Stimulated activated CD4-positive, alpha-beta T cell treated with anti-CD3 and anti-CD28 coated beads, Interleukin-4, amount 100 ng/mL, for 48 hours (primary cell): ENCODE results near the gene KRTAP10-10.
"Not testable (repeated sequence)": the region's sequence is repeated elsewhere in the genome, so short reads cannot be mapped to it uniquely, and the experiment has no call there.

Experiments used
- DNase-seq, 2 donors: peaks; one replicate each; pipeline ENCODE4 v3.0.0-alpha.2; 2020; ENCODE audit warnings: low read depth in 2 of 2

KRTAP10-10 gene, protein sequence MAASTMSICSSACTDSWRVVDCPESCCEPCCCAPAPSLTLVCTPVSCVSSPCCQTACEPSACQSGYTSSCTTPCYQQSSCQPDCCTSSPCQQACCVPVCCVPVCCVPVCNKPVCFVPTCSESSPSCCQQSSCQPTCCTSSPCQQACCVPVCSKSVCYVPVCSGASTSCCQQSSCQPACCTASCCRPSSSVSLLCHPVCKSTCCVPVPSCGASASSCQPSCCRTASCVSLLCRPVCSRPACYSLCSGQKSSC

GRCh38 chr21:44637018-44637850 is at the start of gene KRTAP10-10:
Gene KRTAP10-10 (plus strand): TSS chr21:44637356. CDS start chr21:44637418, 62 bp downstream.
- DNase-seq: no peak

- DNase-seq: no peak
Observed at GRCh38 chr21:44589094-44589493, 48.1 kb upstream of the KRTAP10-10 start.

- DNase-seq: no peak
Observed at GRCh38 chr21:44589586-44590305, 47.4 kb upstream of the KRTAP10-10 start.

GRCh38 chr21:44590311-44590721 is 46.8 kb upstream of the KRTAP10-10 start:
- DNase-seq: no peak

DNA sequence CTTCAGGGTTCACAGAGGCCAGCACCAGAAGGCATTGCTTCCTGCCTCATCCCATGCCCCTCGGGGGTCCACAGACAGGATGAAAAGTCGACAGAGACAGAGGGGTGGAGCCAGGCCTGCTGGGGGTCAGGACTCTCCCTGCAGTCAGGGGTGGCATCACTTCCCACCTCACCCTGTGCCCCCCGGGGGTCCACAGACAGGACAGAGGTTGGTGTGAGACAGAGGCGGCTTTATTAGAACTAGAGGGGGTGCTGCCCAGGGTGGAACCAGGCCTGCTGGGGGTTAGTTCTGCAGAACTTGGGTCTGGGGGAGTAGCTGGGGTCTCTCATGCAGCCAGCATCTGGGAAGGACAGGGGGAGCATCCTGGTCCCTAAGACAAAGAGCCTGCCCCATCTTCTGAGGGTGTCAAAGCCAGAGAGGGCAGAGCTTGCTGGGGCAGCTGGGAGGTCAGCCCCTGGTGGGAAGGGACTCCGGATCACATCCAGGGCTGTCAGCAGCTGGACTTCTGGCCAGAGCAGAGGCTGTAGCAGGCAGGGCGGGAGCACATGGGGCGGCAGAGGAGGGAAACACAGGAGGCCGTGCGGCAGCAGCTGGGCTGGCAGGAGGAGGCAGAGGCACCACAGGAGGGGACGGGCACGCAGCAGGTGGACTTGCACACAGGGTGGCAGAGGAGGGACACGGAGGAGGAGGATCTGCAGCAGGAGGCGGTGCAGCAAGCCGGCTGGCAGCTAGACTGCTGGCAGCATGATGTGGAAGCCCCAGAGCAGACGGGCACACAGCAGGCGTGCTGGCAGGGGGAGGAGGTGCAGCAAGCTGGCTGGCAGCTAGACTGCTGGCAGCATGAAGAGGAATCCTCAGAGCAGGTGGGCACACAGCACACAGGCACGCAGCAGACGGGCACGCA is 46.0 kb upstream of the KRTAP10-10 start:
- DNase-seq: not testable (repeated sequence)

- not testable (repeated sequence) for DNase-seq
Observed at GRCh38 chr21:44591801-44592130, 45.4 kb upstream of the KRTAP10-10 start.

GRCh38 chr21:44592446-44593311 is 44.5 kb upstream of the KRTAP10-10 start, which contains the start of gene KRTAP10-6:
Gene KRTAP10-6 (minus strand): TSS chr21:44592505. CDS start chr21:44592484, 21 bp downstream.
- DNase-seq: no peak

- no peak for DNase-seq
Observed at GRCh38 chr21:44593598-44594405, 43.4 kb upstream of the KRTAP10-10 start.

- DNase-seq: no peak
Observed at GRCh38 chr21:44594406-44594916, 42.7 kb upstream of the KRTAP10-10 start.

DNA sequence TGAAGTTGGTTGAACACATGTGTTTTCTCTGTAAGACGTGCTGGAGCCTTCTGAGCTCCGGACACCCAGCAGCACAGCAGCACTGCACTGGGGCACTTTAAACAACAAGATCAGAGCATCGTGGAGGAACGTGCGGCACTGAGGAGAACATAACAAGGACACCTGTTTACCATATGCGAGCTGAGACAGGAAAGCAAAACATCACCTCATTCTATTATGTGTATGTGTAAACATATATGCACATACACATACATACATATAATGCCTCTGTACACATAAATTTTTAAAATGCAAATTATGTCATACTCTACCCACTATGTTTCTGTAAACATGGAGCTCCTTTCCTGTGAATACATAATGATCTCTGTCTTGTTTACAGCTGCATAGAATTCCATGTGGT is 41.6 kb upstream of the KRTAP10-10 start:
- no peak for DNase-seq

DNA sequence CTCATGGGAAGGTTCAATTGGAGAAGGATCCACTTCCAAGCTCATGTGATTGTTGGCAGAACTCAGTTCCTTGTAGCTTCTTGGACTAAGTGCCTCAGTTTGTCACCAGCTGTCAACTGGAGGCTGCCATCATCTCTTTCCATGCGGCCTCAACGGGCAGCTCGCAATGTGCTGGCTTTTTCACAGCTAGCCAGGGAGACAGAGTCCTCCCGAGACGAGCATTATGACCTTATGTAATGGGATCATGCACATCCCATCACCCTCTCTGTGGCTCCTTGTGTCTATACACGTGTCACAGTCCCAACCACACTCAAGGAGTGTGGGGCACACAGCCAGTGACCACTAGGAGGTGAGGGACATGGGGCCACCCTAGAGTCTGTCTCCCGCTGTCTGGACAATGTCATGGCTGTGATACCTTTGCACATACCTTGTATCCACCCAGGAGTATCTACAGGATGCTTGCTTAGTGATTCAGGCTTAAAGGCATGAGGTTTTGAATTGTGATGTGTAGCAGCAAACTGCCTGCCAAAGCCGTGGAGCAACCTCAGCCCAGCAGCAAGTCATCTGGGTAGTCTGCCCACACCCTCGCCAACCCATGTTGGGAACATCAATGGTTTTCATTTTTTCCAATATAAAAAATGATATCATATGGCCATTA is 41.0 kb upstream of the KRTAP10-10 start:
- DNase-seq: no peak

DNA sequence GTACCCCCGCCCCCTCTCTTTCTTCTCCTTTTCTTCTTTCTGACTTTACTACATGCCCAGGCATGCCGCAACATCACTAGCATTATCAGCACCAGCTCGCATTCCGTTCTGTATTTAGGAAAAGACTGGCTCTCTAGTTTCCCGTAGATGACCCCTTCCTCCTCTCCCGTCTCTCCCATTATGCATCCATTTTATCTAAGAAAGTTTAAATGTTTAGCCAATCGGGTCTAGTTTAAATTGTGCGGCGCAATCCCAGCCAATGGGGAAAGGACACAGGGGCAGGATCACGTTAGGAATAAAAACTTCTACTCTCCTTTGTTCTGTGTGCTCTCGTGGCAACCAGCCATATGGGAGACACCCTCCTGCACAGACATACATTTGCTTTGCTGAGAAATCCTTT is 39.1 kb upstream of the KRTAP10-10 start:
- DNase-seq: no peak

DNA sequence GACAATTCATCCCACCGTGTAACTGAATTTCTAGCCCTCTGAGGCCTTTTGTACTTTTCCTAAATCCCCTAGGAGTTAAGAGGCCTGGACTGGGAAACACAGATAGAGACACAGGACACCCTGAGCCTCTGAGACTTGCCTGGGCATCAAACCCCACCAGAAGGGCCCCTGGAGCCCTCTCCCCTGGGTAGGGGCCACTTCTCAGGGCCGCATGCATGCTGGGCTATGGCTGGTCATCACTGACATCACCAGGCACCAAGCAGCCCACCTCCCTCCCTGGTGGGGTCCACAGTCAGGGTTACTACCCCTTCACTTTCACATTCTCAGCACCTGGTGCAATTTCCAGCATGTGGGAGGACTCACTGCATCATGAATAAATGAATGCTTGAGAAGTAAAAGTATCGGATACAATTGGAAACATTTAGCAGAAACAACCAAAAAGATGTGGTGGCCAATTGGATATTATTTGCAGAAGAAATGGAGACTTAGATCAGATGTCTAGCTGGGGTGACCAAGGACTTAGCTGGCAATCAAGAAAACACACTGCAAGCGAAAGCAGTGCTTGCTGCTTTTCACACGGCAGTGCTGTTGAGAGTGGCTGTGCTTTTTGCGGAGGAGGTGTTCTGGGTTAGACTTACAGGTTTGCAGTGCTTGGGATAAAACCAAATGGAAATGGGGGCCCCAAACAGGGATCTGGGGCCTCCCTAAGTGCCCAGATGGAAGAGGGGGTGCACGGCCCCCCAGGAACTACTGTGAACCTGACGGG is 37.7 kb upstream of the KRTAP10-10 start:
- DNase-seq: no peak

DNA sequence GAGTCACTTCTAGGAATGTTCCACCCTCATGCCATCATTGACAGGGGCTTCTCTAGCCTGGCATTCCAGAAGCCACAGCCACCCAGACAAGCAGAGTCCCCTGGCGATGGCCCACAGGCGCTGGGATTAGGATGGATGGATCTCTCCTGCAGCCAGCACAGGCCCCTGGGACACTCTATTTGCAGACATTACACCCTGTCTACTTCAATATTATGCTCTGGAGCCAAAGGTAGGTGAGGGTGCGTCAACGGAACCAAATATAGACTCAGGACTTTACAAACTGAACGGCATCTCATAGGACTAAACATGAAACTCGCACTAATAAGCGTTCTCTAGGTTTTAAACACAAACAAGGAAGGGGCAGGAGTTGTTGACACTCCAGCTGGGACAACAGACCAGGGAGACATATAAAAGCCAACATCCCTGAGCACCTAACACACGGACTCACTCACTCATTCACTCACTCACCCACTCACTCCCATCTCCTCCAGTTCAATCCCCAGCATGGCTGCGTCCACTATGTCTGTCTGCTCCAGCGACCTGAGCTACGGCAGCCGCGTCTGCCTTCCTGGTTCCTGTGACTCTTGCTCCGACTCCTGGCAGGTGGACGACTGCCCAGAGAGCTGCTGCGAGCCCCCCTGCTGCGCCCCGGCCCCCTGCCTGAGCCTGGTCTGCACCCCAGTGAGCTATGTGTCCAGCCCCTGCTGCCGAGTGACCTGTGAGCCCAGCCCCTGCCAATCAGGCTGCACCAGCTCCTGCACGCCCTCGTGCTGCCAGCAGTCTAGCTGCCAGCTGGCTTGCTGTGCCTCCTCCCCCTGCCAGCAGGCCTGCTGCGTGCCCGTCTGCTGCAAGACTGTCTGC is 36.8 kb upstream of the KRTAP10-10 start, which contains the start of gene KRTAP10-7:
Gene KRTAP10-7, plus strand, starts transcription at position 480 of the 861 bp plus-strand sequence. Its CDS starts 25 bp downstream, at position 505.
- DNase-seq: not testable (repeated sequence)

DNA sequence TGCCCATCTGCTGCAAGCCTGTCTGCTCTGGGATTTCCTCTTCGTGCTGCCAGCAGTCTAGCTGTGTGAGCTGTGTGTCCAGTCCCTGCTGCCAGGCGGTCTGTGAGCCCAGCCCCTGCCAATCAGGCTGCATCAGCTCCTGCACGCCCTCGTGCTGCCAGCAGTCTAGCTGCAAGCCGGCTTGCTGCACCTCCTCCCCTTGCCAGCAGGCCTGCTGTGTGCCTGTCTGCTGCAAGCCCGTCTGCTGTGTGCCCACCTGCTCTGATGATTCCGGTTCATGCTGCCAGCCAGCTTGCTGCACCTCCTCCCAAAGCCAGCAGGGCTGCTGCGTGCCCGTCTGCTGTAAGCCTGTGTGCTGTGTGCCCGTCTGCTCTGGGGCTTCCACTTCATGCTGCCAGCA is 36.1 kb upstream of the KRTAP10-10 start:
- not testable (repeated sequence) for DNase-seq

GRCh38 chr21:44601596-44602462 is 35.3 kb upstream of the KRTAP10-10 start:
- DNase-seq: no peak
